ENCODE measurements around the gene CEP350.

DNA sequence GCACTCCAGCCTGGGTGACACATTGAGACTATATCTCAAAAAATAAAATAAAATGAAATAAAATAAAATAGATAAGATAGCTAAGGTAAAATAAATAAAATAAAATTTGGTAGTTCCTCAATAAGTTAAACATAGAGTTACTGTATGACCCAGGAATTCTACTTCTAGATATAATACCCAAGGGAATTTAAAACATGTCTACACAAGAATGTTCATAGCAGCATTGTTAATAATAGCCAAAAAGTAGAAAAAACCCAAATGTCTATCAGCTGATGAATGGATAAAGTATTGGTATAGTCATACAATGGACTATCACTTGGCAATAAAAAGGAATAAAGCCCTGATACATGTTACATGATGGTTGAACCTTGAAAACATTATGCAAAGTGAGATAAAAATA, 47.8 kb downstream of the CEP350 start:
- TF ChIP-seq POLR2AphosphoS5 (IDR thresholded peaks at IDR 0.05; ENCODE audit: insufficient read depth in 1 of 2, low read depth in 1 of 2), result no peak
- TF ChIP-seq, protein P1, sequence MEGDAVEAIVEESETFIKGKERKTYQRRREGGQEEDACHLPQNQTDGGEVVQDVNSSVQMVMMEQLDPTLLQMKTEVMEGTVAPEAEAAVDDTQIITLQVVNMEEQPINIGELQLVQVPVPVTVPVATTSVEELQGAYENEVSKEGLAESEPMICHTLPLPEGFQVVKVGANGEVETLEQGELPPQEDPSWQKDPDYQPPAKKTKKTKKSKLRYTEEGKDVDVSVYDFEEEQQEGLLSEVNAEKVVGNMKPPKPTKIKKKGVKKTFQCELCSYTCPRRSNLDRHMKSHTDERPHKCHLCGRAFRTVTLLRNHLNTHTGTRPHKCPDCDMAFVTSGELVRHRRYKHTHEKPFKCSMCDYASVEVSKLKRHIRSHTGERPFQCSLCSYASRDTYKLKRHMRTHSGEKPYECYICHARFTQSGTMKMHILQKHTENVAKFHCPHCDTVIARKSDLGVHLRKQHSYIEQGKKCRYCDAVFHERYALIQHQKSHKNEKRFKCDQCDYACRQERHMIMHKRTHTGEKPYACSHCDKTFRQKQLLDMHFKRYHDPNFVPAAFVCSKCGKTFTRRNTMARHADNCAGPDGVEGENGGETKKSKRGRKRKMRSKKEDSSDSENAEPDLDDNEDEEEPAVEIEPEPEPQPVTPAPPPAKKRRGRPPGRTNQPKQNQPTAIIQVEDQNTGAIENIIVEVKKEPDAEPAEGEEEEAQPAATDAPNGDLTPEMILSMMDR (IDR thresholded peaks at IDR 0.05), result no peak
